ENCODE measurements around the gene CLSTN2.

Gene CLSTN2

GRCh38 chr3:140553591-140553990, 618.6 kb downstream of the CLSTN2 start:
- no peaks in the 10 kb centered on the region for H3K4me1 Mint-ChIP-seq
- no peaks in the 10 kb centered on the region for H3K9me3 Mint-ChIP-seq
- H3K27ac Mint-ChIP-seq = no peak overlapping the region
- H3K4me3 Mint-ChIP-seq = no peak overlapping the region
- no peak for TF ChIP-seq CTCF (IDR thresholded peaks at IDR 0.05; ENCODE audit: unreplicated experiment in 3 of 3)
- peaks cover 7% of the 10 kb centered on the region for H3K27me3 Mint-ChIP-seq (ENCODE audit: low read depth)
- H3K36me3 Mint-ChIP-seq (ENCODE audit: low read depth) = no peaks in the 10 kb centered on the region

GRCh38 chr3:140555666-140556065, 620.7 kb downstream of the CLSTN2 start:
- Mint-ChIP-seq H3K27me3 (ENCODE audit: low read depth) (peaks cover 12% of the 10 kb centered on the region), H3K9me3 (no peaks in the 10 kb centered on the region), H3K36me3 (ENCODE audit: low read depth) (no peaks in the 10 kb centered on the region), H3K4me3 (no peak overlapping the region), H3K27ac (no peak overlapping the region), H3K4me1 (no peaks in the 10 kb centered on the region)
- no peak for TF ChIP-seq CTCF (IDR thresholded peaks at IDR 0.05; ENCODE audit: unreplicated experiment in 3 of 3)

GRCh38 chr3:140557476-140557875, 622.5 kb downstream of the CLSTN2 start:
- no peak for TF ChIP-seq CTCF (IDR thresholded peaks at IDR 0.05; ENCODE audit: unreplicated experiment in 3 of 3)
- Mint-ChIP-seq H3K27ac (no peak overlapping the region), H3K4me1 (no peaks in the 10 kb centered on the region), H3K27me3 (ENCODE audit: low read depth) (peaks cover 12% of the 10 kb centered on the region), H3K36me3 (ENCODE audit: low read depth) (no peaks in the 10 kb centered on the region), H3K4me3 (no peak overlapping the region), H3K9me3 (no peaks in the 10 kb centered on the region)

GRCh38 chr3:140559546-140559945, 624.6 kb downstream of the CLSTN2 start:
- Mint-ChIP-seq H3K36me3 (ENCODE audit: low read depth) (no peaks in the 10 kb centered on the region), H3K27me3 (ENCODE audit: low read depth) (peaks cover 5% of the 10 kb centered on the region), H3K4me3 (no peak overlapping the region), H3K9me3 (peaks cover 2% of the 10 kb centered on the region), H3K27ac (no peak overlapping the region), H3K4me1 (no peaks in the 10 kb centered on the region)
- no peak for TF ChIP-seq CTCF (IDR thresholded peaks at IDR 0.05; ENCODE audit: unreplicated experiment in 3 of 3)

GRCh38 chr3:140563206-140563760, 628.3 kb downstream of the CLSTN2 start:
- no peaks in the 10 kb centered on the region for H3K4me1 Mint-ChIP-seq
- no peak for TF ChIP-seq CTCF (IDR thresholded peaks at IDR 0.05; ENCODE audit: unreplicated experiment in 3 of 3)
- no peak overlapping the region for H3K4me3 Mint-ChIP-seq
- H3K36me3 Mint-ChIP-seq (ENCODE audit: low read depth) = no peaks in the 10 kb centered on the region
- H3K9me3 Mint-ChIP-seq = peaks cover 2% of the 10 kb centered on the region
- peaks cover 5% of the 10 kb centered on the region for H3K27me3 Mint-ChIP-seq (ENCODE audit: low read depth)
- H3K27ac Mint-ChIP-seq = no peak overlapping the region

GRCh38 chr3:140568131-140568530, 633.1 kb downstream of the CLSTN2 start:
- Mint-ChIP-seq H3K27me3 (ENCODE audit: low read depth) (peaks cover 3% of the 10 kb centered on the region), H3K4me1 (no peaks in the 10 kb centered on the region), H3K27ac (no peak overlapping the region), H3K9me3 (no peaks in the 10 kb centered on the region), H3K36me3 (ENCODE audit: low read depth) (no peaks in the 10 kb centered on the region), H3K4me3 (no peak overlapping the region)
- TF ChIP-seq CTCF (IDR thresholded peaks at IDR 0.05; ENCODE audit: unreplicated experiment in 3 of 3) = no peak
